ENCODE results near the gene KCNQ2.

DNA sequence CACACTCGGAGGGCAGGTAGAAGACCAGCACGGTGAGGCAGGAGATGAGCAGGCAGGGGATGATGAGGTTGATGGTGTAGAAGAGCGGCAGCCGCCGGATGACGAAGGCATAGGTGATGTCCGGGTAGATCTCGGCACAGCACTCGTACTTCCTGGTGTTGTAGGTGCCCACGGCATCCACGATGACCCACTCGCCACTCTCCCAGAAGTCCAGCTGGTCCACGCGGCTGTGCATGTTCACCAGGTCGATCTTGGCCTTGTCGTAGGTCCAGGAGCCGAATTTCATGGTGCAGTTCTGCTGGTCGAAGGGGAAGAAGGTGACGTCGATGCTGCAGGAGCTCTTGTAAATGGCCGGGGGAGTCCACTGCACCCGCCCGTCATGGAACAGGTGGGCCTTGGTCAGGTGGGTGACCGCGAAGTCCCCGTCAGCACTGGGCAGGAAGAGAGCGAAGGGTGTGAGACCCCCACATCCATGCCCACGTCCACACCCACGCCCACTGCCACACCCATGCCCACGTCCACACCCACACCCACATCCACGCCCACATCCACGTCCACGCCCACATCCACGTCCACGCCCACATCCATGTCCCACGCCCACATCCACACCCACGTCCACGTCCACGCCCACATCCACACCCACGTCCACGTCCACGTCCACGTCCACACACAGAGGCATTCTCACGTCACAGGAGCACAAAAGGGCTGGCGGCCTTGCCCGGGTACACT is 121.7 kb downstream of the KCNQ2 start:
- TF ChIP-seq, protein P1, sequence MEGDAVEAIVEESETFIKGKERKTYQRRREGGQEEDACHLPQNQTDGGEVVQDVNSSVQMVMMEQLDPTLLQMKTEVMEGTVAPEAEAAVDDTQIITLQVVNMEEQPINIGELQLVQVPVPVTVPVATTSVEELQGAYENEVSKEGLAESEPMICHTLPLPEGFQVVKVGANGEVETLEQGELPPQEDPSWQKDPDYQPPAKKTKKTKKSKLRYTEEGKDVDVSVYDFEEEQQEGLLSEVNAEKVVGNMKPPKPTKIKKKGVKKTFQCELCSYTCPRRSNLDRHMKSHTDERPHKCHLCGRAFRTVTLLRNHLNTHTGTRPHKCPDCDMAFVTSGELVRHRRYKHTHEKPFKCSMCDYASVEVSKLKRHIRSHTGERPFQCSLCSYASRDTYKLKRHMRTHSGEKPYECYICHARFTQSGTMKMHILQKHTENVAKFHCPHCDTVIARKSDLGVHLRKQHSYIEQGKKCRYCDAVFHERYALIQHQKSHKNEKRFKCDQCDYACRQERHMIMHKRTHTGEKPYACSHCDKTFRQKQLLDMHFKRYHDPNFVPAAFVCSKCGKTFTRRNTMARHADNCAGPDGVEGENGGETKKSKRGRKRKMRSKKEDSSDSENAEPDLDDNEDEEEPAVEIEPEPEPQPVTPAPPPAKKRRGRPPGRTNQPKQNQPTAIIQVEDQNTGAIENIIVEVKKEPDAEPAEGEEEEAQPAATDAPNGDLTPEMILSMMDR (IDR thresholded peaks at IDR 0.05), result no peak
- no peak for TF ChIP-seq POLR2A (IDR thresholded peaks at IDR 0.05)
